ENCODE data around the gene TIA1.
A peak's percentile ranks its signal among the peaks of the same experiment; 100 is the strongest.
"Not testable (repeated sequence)": the region's sequence is repeated elsewhere in the genome, so short reads cannot be mapped to it uniquely, and the experiment has no call there.

Gene TIA1

GRCh38 chr2:70248181-70248847 lies at the start of gene TIA1:
TSS of gene TIA1 (minus strand) at chr2:70248628. CDS start at chr2:70248430, 198 bp downstream.
- FAIRE-seq = peak; percentile 77

GRCh38 chr2:70297828-70298227 lies 49.4 kb upstream of the TIA1 start:
- not testable (repeated sequence) for FAIRE-seq

- no peak for FAIRE-seq
These were observed 35.2 kb upstream of the TIA1 start for GRCh38 chr2:70283500-70284191.

- FAIRE-seq = no peak
These were observed 34.0 kb upstream of the TIA1 start for GRCh38 chr2:70282439-70282838.

- no peak for FAIRE-seq
These were observed 31.9 kb upstream of the TIA1 start for GRCh38 chr2:70280242-70280798.

- no peak for FAIRE-seq
These were observed 21.9 kb upstream of the TIA1 start for GRCh38 chr2:70270323-70270722.

- not testable (repeated sequence) for FAIRE-seq
These were observed 21.2 kb upstream of the TIA1 start for GRCh38 chr2:70269422-70270302.

GRCh38 chr2:70266925-70267324 lies 18.5 kb upstream of the TIA1 start:
- not testable (repeated sequence) for FAIRE-seq

GRCh38 chr2:70261501-70261900 lies 13.1 kb upstream of the TIA1 start:
- FAIRE-seq = no peak

- FAIRE-seq = no peak
These were observed 10.1 kb upstream of the TIA1 start for GRCh38 chr2:70258532-70258875.

GRCh38 chr2:70255637-70256314 lies 7.3 kb upstream of the TIA1 start:
- FAIRE-seq = no peak

- FAIRE-seq = no peak
These were observed 2.0 kb upstream of the TIA1 start for GRCh38 chr2:70250434-70250833.

GRCh38 chr2:70247364-70248180 lies 856 bp downstream of the TIA1 start:
- FAIRE-seq = no peak

GRCh38 chr2:70243806-70244584 lies 4.4 kb downstream of the TIA1 start:
- FAIRE-seq = no peak

GRCh38 chr2:70242552-70242951 lies 5.9 kb downstream of the TIA1 start:
- no peak for FAIRE-seq

- no peak for FAIRE-seq
These were observed 7.1 kb downstream of the TIA1 start for GRCh38 chr2:70241340-70241739.

- FAIRE-seq = no peak
These were observed 7.8 kb downstream of the TIA1 start for GRCh38 chr2:70240599-70240998.

GRCh38 chr2:70233926-70234325 lies 14.5 kb downstream of the TIA1 start:
- no peak for FAIRE-seq

GRCh38 chr2:70226781-70227180 lies 21.6 kb downstream of the TIA1 start:
- FAIRE-seq = no peak

- not testable (repeated sequence) for FAIRE-seq
These were observed 25.1 kb downstream of the TIA1 start for GRCh38 chr2:70223305-70223704.

Measured in endometrium (tissue), 2 donors.